Measurements from ENCODE around the gene SEMA5A.
"Not testable (repeated sequence)": the region's sequence is repeated elsewhere in the genome, so short reads cannot be mapped to it uniquely, and the experiment has no call there.

Gene SEMA5A

GRCh38 chr5:9356351-9356825 lies 189.5 kb downstream of the SEMA5A start:
- TF ChIP-seq CTCF (IDR thresholded peaks at IDR 0.05; ENCODE audit: extremely low read depth, insufficient read depth, missing control alignments), result no peak
- DNase-seq (ENCODE audit: low spot score), result no peak
- in situ Hi-C loops (cut with MboI; ENCODE audit: low pct_unique_long_range_greater_than_20kb, low sequenced_read_pairs, unreplicated experiment), result no loop called here

- no peak for TF ChIP-seq CTCF (IDR thresholded peaks at IDR 0.05; ENCODE audit: extremely low read depth, insufficient read depth, missing control alignments)
- in situ Hi-C loops (cut with MboI; ENCODE audit: low pct_unique_long_range_greater_than_20kb, low sequenced_read_pairs, unreplicated experiment), result no loop called here
- no peak for DNase-seq (ENCODE audit: low spot score)
Measured at GRCh38 chr5:9354336-9355081, 191.4 kb downstream of the SEMA5A start.

- in situ Hi-C loops (cut with MboI; ENCODE audit: low pct_unique_long_range_greater_than_20kb, low sequenced_read_pairs, unreplicated experiment); DNase-seq (ENCODE audit: low spot score): not testable (repeated sequence)
Measured at GRCh38 chr5:9353048-9353447, 192.8 kb downstream of the SEMA5A start.

GRCh38 chr5:9351546-9351945 lies 194.3 kb downstream of the SEMA5A start:
- in situ Hi-C loops (cut with MboI; ENCODE audit: low pct_unique_long_range_greater_than_20kb, low sequenced_read_pairs, unreplicated experiment), result no loop called here
- TF ChIP-seq CTCF (IDR thresholded peaks at IDR 0.05; ENCODE audit: extremely low read depth, insufficient read depth, missing control alignments), result no peak
- DNase-seq (ENCODE audit: low spot score), result no peak

GRCh38 chr5:9350301-9350797 lies 195.5 kb downstream of the SEMA5A start:
- no peak for DNase-seq (ENCODE audit: low spot score)
- in situ Hi-C loops (cut with MboI; ENCODE audit: low pct_unique_long_range_greater_than_20kb, low sequenced_read_pairs, unreplicated experiment), result no loop called here
- no peak for TF ChIP-seq CTCF (IDR thresholded peaks at IDR 0.05; ENCODE audit: extremely low read depth, insufficient read depth, missing control alignments)

- TF ChIP-seq CTCF (IDR thresholded peaks at IDR 0.05; ENCODE audit: extremely low read depth, insufficient read depth, missing control alignments), result no peak
- DNase-seq (ENCODE audit: low spot score), result no peak
- in situ Hi-C loops (cut with MboI; ENCODE audit: low pct_unique_long_range_greater_than_20kb, low sequenced_read_pairs, unreplicated experiment), result no loop called here
Measured at GRCh38 chr5:9348401-9348996, 197.4 kb downstream of the SEMA5A start.

All from GM13977 (cell line).